NB4 (cell line): ENCODE measurements around the gene KCNT2.

Experiments
- CTCF ChIP-seq: IDR thresholded peaks from one replicate; pipeline ENCODE4 v1.5.1; 2012; ENCODE audit warnings: low read depth, low read length
- POLR2A ChIP-seq: IDR thresholded peaks from 2 replicates; pipeline ENCODE4 v1.6.1; 2011; ENCODE audit warnings: mild to moderate bottlenecking; ENCODE audit not compliant: insufficient read length; ENCODE audit errors: extremely low read depth

GRCh38 chr1:196181594-196181878, 426.7 kb downstream of the KCNT2 start:
- no peak for TF ChIP-seq POLR2A
- TF ChIP-seq CTCF, result no peak
